NCI-H2196 (cell line): ENCODE measurements around the gene MAMDC2.
"Not testable (repeated sequence)": the region's sequence is repeated elsewhere in the genome, so short reads cannot be mapped to it uniquely, and the experiment has no call there.

Source experiments
- DNase-seq: peaks from one replicate; lab custom pipeline; 2025; ENCODE audit not compliant: unreplicated experiment; lab: John Stamatoyannopoulos, UW

MAMDC2 gene

DNA sequence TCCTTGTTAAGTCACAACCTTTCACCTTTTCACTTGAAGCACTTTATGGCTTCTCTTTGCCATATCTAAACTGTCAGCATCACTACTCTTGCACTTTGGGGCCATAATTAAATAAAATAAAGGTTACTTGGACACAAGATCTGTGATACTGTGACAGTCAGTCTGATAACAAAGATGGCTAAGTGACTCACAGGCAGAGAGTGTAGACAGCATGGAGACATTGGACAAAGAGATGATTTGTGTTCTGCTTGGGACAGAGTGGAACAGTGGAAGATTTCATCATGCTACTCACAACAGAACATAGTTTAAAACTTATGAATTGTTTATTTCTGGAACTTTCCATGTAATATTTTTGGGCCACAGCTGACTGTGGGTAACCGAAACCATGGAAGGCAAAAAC is 133.5 kb downstream of the MAMDC2 start:
- no peak for DNase-seq

DNA sequence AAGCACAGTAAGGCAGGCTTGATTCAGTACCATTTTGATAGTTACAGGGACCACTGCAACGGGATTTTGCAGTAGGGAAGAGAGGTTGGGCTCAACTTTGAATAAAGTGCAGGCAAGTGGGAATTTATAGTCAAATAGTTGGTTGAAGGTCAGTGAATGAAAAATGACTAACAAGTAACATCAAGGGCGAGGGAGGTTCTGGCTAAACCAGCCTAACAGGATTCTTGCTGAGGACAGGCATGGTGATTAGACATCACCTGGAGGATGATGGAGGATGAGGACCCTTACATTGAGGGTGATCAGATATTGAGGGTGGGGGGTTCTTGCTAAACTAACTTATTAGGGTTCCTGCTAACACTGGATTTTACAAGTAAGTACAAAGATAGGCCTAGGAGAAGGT is 149.1 kb downstream of the MAMDC2 start:
- DNase-seq = no peak

GRCh38 chr9:70195456-70195855 is 151.8 kb downstream of the MAMDC2 start:
- DNase-seq = no peak

DNA sequence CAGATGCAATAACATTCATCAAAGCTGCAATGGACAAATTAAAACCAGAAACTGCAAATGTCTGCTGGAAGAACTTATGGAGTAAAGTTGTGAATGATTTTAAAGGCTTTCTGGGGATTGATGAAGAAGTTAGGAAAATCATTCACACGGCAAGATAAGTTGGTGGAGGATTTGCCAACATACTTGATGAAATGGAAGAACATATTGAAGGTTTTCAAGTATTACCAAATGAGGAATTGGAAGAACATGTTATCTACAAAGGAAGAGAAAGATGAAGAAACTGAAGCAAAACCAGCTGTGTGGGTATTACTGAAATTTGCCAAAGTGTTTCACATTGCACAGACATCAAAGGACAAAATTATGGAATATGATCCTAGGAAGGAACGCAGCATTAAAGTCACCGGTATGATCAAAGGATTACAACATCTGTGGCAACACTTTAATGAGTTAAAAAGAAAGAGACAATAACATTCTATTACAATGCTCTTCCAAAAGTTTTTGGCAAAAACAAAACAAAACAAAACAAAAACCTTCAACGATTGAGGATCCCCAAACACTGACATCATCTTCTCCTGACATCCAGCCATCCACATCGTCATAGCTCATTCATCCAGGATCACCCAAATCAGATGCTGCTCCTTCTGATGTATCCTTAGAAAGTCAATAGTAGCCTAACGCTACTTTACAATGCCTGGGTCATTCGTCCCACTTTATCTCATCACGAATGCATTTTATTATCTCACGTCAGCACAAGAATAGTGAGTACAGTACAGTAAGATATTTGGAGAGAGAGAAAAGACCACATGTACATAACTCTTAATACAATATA is 153.8 kb downstream of the MAMDC2 start:
- no peak for DNase-seq

GRCh38 chr9:70204743-70205142 is 161.1 kb downstream of the MAMDC2 start:
- DNase-seq = not testable (repeated sequence)

DNA sequence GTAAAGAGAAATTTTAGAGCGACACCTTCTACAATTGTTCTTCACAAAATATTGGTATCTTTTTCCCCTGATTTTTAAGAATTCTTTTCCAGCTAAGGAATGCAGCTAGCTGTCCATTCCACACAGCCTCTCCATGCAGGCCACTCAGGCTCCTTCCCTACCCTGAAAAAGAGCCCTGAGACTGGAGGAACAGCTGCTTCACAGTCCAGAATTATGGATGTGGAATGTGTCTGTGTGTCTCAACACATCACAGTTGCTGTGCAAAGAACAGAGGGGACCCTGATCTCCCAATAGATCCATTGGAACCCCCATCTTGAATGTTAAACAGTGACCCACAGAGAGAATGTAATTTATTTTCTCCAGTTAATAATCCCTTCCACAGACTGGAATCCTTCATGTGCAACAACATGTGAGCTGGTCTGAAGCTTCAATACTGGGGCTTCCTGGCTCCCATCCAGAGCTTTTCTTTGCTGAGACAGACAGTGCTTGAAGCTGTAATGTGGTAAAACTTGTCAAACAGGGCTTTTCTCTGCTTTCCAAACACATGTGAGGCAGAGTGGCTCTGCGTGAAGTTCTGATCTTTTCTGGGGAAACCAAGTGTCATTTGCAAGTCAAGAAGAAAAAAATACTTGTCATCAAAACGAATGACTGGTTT is 161.8 kb downstream of the MAMDC2 start:
- DNase-seq = no peak

- no peak for DNase-seq
Observed at GRCh38 chr9:70217029-70217428, 173.4 kb downstream of the MAMDC2 start.

- DNase-seq = no peak
Observed at GRCh38 chr9:70218767-70219166, 175.1 kb downstream of the MAMDC2 start.

- no peak for DNase-seq
Observed at GRCh38 chr9:70220216-70220615, 176.6 kb downstream of the MAMDC2 start.

DNA sequence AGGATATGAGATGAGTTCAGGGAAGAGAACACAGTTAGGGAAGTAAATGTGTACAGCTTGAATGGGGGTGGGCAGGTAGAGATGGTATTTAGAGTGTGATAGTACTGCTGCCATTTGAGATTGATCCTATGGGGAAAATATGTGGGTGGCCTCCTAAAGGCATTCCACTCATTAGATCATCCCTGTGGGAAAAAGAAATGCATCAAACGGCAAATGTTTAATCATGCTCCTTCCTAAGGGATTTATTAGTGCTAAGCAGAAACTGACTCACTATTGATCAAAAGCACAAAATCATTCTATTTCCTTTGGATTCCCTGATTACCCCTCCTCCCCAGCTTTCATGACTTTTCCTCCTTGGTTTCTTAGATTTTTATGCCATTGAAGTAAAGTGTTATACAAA is 178.7 kb downstream of the MAMDC2 start:
- no peak for DNase-seq

- DNase-seq = no peak
Observed at GRCh38 chr9:70228118-70228517, 184.5 kb downstream of the MAMDC2 start.

GRCh38 chr9:70228611-70229010 is 185.0 kb downstream of the MAMDC2 start:
- no peak for DNase-seq

- DNase-seq = no peak
Observed at GRCh38 chr9:70229026-70229425, 185.4 kb downstream of the MAMDC2 start.

GRCh38 chr9:70229579-70229978 is 185.9 kb downstream of the MAMDC2 start:
- no peak for DNase-seq

- DNase-seq = no peak
Observed at GRCh38 chr9:70232476-70232875, 188.8 kb downstream of the MAMDC2 start.

GRCh38 chr9:70234208-70234607 is 190.6 kb downstream of the MAMDC2 start:
- DNase-seq = not testable (repeated sequence)

DNA sequence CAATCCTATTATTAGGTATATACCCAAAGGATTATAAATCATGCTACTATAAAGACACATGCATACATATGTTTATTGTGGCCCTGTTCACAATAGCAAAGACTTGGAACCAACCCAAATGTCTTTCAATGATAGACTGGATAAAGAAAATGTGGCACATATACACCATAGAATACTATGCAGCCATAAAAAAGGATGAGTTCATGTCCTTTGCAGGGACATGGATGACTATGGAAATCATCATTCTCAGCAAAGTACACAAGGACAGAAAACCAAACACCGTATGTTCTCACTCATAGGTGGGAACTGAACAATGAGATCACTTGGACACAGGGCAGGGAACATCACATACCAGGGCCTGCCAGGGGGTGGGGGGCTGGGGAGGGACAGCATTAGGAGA is 202.3 kb downstream of the MAMDC2 start:
- DNase-seq = not testable (repeated sequence)

GRCh38 chr9:70250221-70250620 is 206.6 kb downstream of the MAMDC2 start:
- DNase-seq = no peak

DNA sequence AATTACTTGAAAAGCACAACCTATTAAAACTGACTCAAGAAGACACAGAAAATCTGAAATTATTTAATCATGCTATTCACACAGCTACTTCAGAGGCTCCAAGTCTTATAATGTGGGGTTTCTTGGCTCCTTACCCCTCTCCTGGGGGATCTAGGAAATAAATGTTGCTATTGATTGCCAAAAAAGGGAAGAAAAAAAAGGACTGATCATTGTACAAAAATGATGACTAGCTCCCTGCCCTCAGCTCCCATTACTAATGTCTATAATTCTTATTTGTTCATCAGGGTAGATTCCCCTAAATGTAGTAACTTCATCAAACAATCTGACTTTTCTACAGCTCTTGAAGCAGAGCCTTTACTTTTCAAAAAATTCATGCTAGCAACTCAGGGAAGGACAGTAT is 211.8 kb downstream of the MAMDC2 start:
- DNase-seq = no peak

DNA sequence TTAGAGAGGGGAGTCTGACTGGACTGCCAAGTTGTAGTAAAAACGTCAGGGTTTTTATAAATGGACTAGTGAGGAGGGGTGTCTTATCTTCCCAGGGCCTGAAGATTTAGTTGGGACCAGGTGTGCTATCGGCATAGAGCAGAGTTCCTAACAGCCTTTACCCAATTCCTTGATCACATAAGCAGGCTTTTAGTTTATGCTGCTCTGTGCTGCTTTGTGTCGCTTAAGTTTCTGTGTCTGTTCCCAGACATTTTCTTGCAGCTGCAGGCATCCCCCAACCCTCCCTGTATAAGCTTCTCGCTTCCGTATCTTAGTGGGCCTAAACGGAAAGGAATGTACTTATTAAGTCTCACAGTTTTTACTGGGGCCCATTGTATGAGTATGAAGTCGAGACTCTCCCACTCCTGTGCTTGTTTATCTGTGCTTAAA is 212.5 kb downstream of the MAMDC2 start:
- no peak for DNase-seq

DNA sequence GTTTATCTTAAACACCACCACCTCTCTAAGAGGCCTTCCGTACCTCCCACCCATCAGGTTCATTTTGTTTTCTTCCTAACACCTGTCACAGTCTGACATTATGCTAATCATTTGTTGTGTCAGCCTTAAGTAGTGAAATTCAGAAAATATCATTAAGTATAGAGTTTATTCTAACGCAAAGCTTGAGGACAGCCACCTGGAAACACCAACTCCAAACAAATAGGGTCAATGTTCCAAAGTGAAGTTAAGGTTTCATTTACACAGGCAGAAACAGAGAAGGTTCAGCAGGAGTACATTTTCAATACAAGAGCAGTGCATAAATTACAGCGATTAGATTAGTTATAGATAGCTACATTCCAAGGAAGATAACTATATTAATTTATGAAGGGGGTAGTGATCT is 213.9 kb downstream of the MAMDC2 start:
- no peak for DNase-seq

- DNase-seq = peak; percentile 80
Observed at GRCh38 chr9:70257991-70258691, 214.5 kb downstream of the MAMDC2 start.
